Cardiac fibroblast (primary cell): ENCODE measurements around the gene SYK.

Experiments used
- DNase-seq, 2 donors: peaks; one replicate each; pipeline versions ENCODE4 v3.0.0 to v3.0.0-alpha.2; 2010; ENCODE audit warnings: low read depth in 2 of 2
- H3K4me3 ChIP-seq, 2 donors: replicated peaks in 1 of 2; 1 replicate in 1 of 2; 2 replicates in 1 of 2; pipeline ENCODE4 v1.5.1; 2011; ENCODE audit warnings: low read depth in 2 of 2, low read length in 2 of 2, mild to moderate bottlenecking in 2 of 2, moderate library complexity in 1 of 2
- CTCF ChIP-seq: IDR thresholded peaks from one replicate; pipeline ENCODE4 v1.5.1; 2011; ENCODE audit warnings: low read depth, mild to moderate bottlenecking, low read length, inconsistent platforms

SYK gene

GRCh38 chr9:90925581-90926257 lies 124.1 kb downstream of the SYK start:
- TF ChIP-seq CTCF: no peak
- DNase-seq: peak; percentile 63 to 86
- H3K4me3 ChIP-seq: no peak overlapping the region

- DNase-seq: no peak
- no peak overlapping the region for H3K4me3 ChIP-seq
- no peak for TF ChIP-seq CTCF
Measured at GRCh38 chr9:90926936-90927335, 125.3 kb downstream of the SYK start.

- DNase-seq: no peak
Measured at GRCh38 chr9:90927496-90927895, 125.9 kb downstream of the SYK start.

GRCh38 chr9:90929626-90930025 lies 128.0 kb downstream of the SYK start:
- DNase-seq: no peak
- TF ChIP-seq CTCF: no peak
- no peak overlapping the region for H3K4me3 ChIP-seq

More at GRCh38 chr9:90927496-90927895, 125.9 kb downstream of the SYK start:
- no peak for TF ChIP-seq CTCF
- no peak overlapping the region for H3K4me3 ChIP-seq

GRCh38 chr9:90933468-90933867 lies 131.8 kb downstream of the SYK start:
- TF ChIP-seq CTCF: no peak
- no peak for DNase-seq
- no peak overlapping the region for H3K4me3 ChIP-seq

GRCh38 chr9:90939351-90939750 lies 137.7 kb downstream of the SYK start:
- no peak for DNase-seq
- no peak for TF ChIP-seq CTCF
- no peak overlapping the region for H3K4me3 ChIP-seq

- no peak for TF ChIP-seq CTCF
- no peak for DNase-seq
Measured at GRCh38 chr9:90940280-90940679, 138.7 kb downstream of the SYK start.

More at GRCh38 chr9:90940280-90940679, 138.7 kb downstream of the SYK start:
- no peak overlapping the region for H3K4me3 ChIP-seq
